Mesendoderm (in vitro differentiated cells): ENCODE measurements around the gene PGAP1.

Experiments used
- DNase-seq: peaks from one replicate; pipeline ENCODE4 v3.0.0; 2013
- H2AK5ac ChIP-seq: 2 replicates; pipeline ENCODE4 v1.6.1; 2013; ENCODE audit warnings: low read length, inconsistent platforms
- H2BK120ac ChIP-seq: 2 replicates; pipeline ENCODE4 v1.6.1; 2013; ENCODE audit warnings: low read depth, mild to moderate bottlenecking, low read length, moderate library complexity, mixed read lengths
- H2BK15ac ChIP-seq: replicated peaks from 2 replicates; pipeline ENCODE4 v1.6.1; 2013; ENCODE audit warnings: low read depth, mild to moderate bottlenecking, moderate library complexity
- H2BK5ac ChIP-seq: 2 replicates; pipeline ENCODE4 v1.6.1; 2013; ENCODE audit warnings: low read length, inconsistent platforms
- H3K18ac ChIP-seq: 2 replicates; pipeline ENCODE4 v1.6.1; 2013; ENCODE audit warnings: mild to moderate bottlenecking, low read length, mixed read lengths
- H3K23ac ChIP-seq: one replicate; pipeline ENCODE4 v1.6.1; 2013; ENCODE audit warnings: low read length
- H3K27ac ChIP-seq: 2 replicates; pipeline ENCODE4 v1.5.1; 2013; ENCODE audit warnings: low read depth, mild to moderate bottlenecking, inconsistent platforms, low read length, moderate library complexity
- H3K27me3 ChIP-seq: 2 replicates; pipeline ENCODE4 v1.6.1; 2013; ENCODE audit warnings: low read length, control low read depth, mild to moderate bottlenecking, inconsistent platforms; ENCODE audit not compliant: insufficient read depth, poor library complexity
- H3K36me3 ChIP-seq: 2 replicates; pipeline ENCODE4 v1.6.1; 2013; ENCODE audit warnings: low read length, inconsistent platforms; ENCODE audit not compliant: control insufficient read depth, insufficient read depth
- H3K4ac ChIP-seq: one replicate; pipeline ENCODE4 v1.6.1; 2013; ENCODE audit warnings: low read depth, mild to moderate bottlenecking, low read length, moderate library complexity
- H3K4me1 ChIP-seq: 2 replicates; pipeline ENCODE4 v1.6.1; 2013; ENCODE audit warnings: low read depth, low read length, inconsistent platforms; ENCODE audit not compliant: control insufficient read depth
- H3K4me2 ChIP-seq: 2 replicates; pipeline ENCODE4 v1.6.1; 2013; ENCODE audit warnings: low read length
- H3K4me3 ChIP-seq: 2 replicates; pipeline ENCODE4 v1.5.1; 2013; ENCODE audit warnings: mild to moderate bottlenecking, low read length
- H3K56ac ChIP-seq: one replicate; pipeline ENCODE4 v1.6.1; 2013; ENCODE audit warnings: low read length
- H3K79me1 ChIP-seq: 2 replicates; pipeline ENCODE4 v1.6.1; 2013; ENCODE audit warnings: low read length, inconsistent platforms
- H3K79me2 ChIP-seq: 2 replicates; pipeline ENCODE4 v1.6.1; 2013; ENCODE audit warnings: mild to moderate bottlenecking, low read length; ENCODE audit not compliant: control insufficient read depth, insufficient read depth
- H3K9ac ChIP-seq: 2 replicates; pipeline ENCODE4 v1.6.1; 2013; ENCODE audit warnings: low read length, inconsistent platforms
- H4K5ac ChIP-seq: one replicate; pipeline ENCODE4 v1.6.1; 2013; ENCODE audit warnings: low read length
- H4K8ac ChIP-seq: one replicate; pipeline ENCODE4 v1.6.1; 2013; ENCODE audit warnings: low read depth, mild to moderate bottlenecking, control low read depth, low read length, moderate library complexity
- WGBS: extraction: QIAGEN DNeasy Blood & Tissue Kit; methylation state at CpG from one replicate; pipeline ENCODE4 v1.1.7; 2013; ENCODE audit warnings: low lambda C conversion rate, missing lambda C conversion rate; ENCODE audit not compliant: insufficient coverage; ENCODE audit errors: extremely low coverage; 5-methylcytosine and 5-hydroxymethylcytosine counted together

PGAP1 gene

DNA sequence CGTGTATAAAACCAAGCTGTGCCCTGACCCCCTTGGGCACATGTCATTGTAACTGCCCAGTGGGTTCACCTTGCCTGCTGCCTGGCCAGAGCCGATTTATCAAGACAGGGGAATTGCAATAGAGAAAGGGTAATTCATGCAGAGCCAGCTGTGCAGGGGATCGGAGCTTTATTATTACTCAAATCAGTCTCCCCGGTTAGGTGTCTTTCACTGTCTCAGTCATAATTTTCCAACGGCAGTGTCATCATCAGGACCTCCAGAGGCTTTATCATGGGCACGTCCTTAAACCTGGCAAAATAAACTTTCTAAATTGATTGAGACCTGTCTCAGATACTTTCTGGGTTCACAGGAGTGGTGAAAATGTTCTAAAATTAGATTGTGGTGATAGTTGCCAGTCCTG is 29.6 kb upstream of the PGAP1 start:
- Histone ChIP-seq H3K27ac (no peak overlapping the region), H3K4me2 (no peak overlapping the region), H3K79me2 (no peaks in the 10 kb centered on the region), H2AK5ac (no peak overlapping the region), H3K27me3 (no peaks in the 10 kb centered on the region), H3K56ac (no peak overlapping the region), H3K79me1 (no peaks in the 10 kb centered on the region), H4K8ac (no peak overlapping the region), H3K36me3 (no peaks in the 10 kb centered on the region), H3K4me3 (no peak overlapping the region), H4K5ac (no peak overlapping the region), H2BK120ac (no peak overlapping the region), H3K9ac (no peak overlapping the region), H3K4me1 (peaks cover 4% of the 10 kb centered on the region), H3K4ac (no peak overlapping the region), H2BK15ac (no peak overlapping the region), H3K18ac (no peak overlapping the region), H2BK5ac (no peak overlapping the region), H3K23ac (no peak overlapping the region)
- WGBS: no CpG with 5 or more reads among the region's 6 CpGs
- DNase-seq: no peak

DNA sequence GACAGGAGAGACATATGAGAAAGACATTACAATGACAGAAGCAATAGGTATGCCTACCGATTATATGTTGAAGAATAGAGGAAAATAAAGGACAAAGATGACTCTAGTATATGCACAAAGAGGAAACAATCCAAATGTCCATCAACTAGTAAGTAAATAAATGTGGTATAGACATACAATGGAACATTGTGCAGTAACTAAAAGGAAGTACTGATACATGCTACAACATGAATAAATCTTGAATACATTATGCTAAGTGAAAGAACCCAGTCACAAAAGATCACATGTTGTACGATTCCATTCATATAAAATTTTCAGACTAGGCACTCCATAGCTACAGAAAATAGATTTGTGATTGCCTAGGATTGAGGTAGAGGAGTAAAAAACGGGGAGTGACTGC is 28.5 kb upstream of the PGAP1 start:
- no peak overlapping the region for H2BK5ac ChIP-seq
- H3K79me2 ChIP-seq: no peaks in the 10 kb centered on the region
- H4K8ac ChIP-seq: no peak overlapping the region
- no peak overlapping the region for H3K4ac ChIP-seq
- no peak overlapping the region for H2AK5ac ChIP-seq
- H3K4me1 ChIP-seq: peaks cover 4% of the 10 kb centered on the region
- H3K18ac ChIP-seq: no peak overlapping the region
- no peak overlapping the region for H3K56ac ChIP-seq
- no peak overlapping the region for H3K23ac ChIP-seq
- WGBS: no CpG with 5 or more reads among the region's 3 CpGs
- DNase-seq: no peak
- no peak overlapping the region for H3K4me2 ChIP-seq
- H3K9ac ChIP-seq: no peak overlapping the region
- no peak overlapping the region for H2BK120ac ChIP-seq
- no peak overlapping the region for H3K4me3 ChIP-seq
- H3K36me3 ChIP-seq: no peaks in the 10 kb centered on the region
- no peak overlapping the region for H4K5ac ChIP-seq
- no peak overlapping the region for H2BK15ac ChIP-seq
- H3K27me3 ChIP-seq: no peaks in the 10 kb centered on the region
- H3K27ac ChIP-seq: no peak overlapping the region
- no peaks in the 10 kb centered on the region for H3K79me1 ChIP-seq

DNA sequence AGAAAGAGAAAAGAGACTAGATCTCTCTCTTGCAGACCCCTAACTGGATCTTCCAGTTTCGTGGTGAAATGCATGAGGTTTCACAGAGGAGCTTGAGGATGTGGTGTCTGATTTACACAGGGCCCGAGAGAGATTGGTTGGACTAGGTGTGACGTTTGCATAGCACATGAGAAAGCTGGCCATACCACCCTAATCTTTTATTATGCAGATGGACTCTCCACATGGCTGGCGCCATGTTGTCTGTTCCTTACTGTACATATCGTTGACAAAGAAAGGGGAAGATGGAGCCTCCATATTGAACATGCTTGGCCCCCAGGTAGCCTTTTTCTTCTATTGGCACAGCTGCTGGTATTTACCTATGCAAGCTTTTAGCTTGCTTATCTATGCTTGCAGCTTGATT is 27.5 kb upstream of the PGAP1 start:
- no peak overlapping the region for H2BK120ac ChIP-seq
- H2BK5ac ChIP-seq: no peak overlapping the region
- no peak overlapping the region for H3K56ac ChIP-seq
- no peaks in the 10 kb centered on the region for H3K79me1 ChIP-seq
- no peak overlapping the region for H4K5ac ChIP-seq
- H4K8ac ChIP-seq: no peak overlapping the region
- H3K36me3 ChIP-seq: no peaks in the 10 kb centered on the region
- H3K9ac ChIP-seq: no peak overlapping the region
- H3K27me3 ChIP-seq: no peaks in the 10 kb centered on the region
- no peak overlapping the region for H2BK15ac ChIP-seq
- H3K18ac ChIP-seq: no peak overlapping the region
- H3K4me3 ChIP-seq: no peak overlapping the region
- no peak overlapping the region for H3K27ac ChIP-seq
- H3K79me2 ChIP-seq: no peaks in the 10 kb centered on the region
- WGBS: no CpG with 5 or more reads among the region's 5 CpGs
- H2AK5ac ChIP-seq: no peak overlapping the region
- no peak for DNase-seq
- H3K4ac ChIP-seq: no peak overlapping the region
- no peak overlapping the region for H3K23ac ChIP-seq
- peaks cover 4% of the 10 kb centered on the region for H3K4me1 ChIP-seq
- H3K4me2 ChIP-seq: no peak overlapping the region

DNA sequence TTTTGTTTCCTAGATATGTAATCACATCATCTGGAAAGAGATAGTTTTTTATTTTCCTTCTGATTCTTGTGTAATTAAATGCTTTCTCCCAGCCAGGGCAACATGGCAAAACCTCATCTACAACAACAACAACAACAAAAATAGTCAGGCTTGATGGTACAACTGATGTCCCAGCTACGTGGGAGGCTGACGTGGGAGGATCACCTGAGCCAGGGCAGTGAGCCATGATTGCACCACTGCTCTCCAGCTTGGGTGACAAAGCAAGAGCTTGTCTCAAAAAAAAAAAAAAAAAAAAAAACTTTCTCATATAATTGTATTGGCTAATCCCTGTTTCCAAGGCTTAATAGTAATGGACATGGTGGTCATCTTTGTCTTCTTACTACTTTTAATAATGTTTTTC is 26.4 kb upstream of the PGAP1 start:
- H3K79me2 ChIP-seq: no peaks in the 10 kb centered on the region
- no peak overlapping the region for H2BK120ac ChIP-seq
- H3K27ac ChIP-seq: no peak overlapping the region
- WGBS: no CpG with 5 or more reads among the region's 2 CpGs
- no peak overlapping the region for H3K4me3 ChIP-seq
- H3K4me1 ChIP-seq: peaks cover 1% of the 10 kb centered on the region
- H4K5ac ChIP-seq: no peak overlapping the region
- no peaks in the 10 kb centered on the region for H3K27me3 ChIP-seq
- no peak overlapping the region for H4K8ac ChIP-seq
- H3K9ac ChIP-seq: no peak overlapping the region
- H3K18ac ChIP-seq: no peak overlapping the region
- H3K4ac ChIP-seq: no peak overlapping the region
- no peak overlapping the region for H3K4me2 ChIP-seq
- H2BK15ac ChIP-seq: no peak overlapping the region
- H3K36me3 ChIP-seq: no peaks in the 10 kb centered on the region
- no peak overlapping the region for H3K56ac ChIP-seq
- H3K79me1 ChIP-seq: no peaks in the 10 kb centered on the region
- H2BK5ac ChIP-seq: no peak overlapping the region
- no peak overlapping the region for H3K23ac ChIP-seq
- DNase-seq: no peak
- H2AK5ac ChIP-seq: no peak overlapping the region

DNA sequence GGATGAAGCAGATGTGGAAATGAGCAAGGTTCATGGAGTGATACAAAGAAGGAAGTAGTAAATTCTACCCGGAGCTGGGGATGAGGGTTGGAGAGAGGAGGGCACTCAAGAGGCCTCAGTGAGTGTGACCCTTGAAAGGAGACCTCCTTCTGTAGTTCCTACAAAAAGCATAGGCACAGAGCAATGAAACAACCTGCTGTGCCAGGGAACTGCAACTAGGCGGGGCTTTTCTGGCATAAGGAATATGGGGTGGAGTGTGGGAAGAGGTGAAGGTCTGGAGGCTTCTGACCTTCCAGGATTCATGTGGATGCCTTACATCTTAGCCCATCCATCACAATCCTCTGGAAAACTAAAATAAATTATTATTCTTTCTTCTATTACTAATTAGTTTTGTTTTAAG is 25.5 kb upstream of the PGAP1 start:
- no peaks in the 10 kb centered on the region for H3K79me2 ChIP-seq
- H3K27me3 ChIP-seq: no peaks in the 10 kb centered on the region
- no peak overlapping the region for H2BK5ac ChIP-seq
- H2BK120ac ChIP-seq: no peak overlapping the region
- no peak overlapping the region for H2BK15ac ChIP-seq
- H4K5ac ChIP-seq: no peak overlapping the region
- no peak overlapping the region for H3K9ac ChIP-seq
- no peak overlapping the region for H2AK5ac ChIP-seq
- no peak overlapping the region for H3K4me3 ChIP-seq
- H3K36me3 ChIP-seq: no peaks in the 10 kb centered on the region
- no peak overlapping the region for H3K18ac ChIP-seq
- WGBS: no CpG with 5 or more reads among the region's 2 CpGs
- no peak overlapping the region for H3K23ac ChIP-seq
- H3K56ac ChIP-seq: no peak overlapping the region
- H3K4me1 ChIP-seq: no peaks in the 10 kb centered on the region
- no peak for DNase-seq
- no peak overlapping the region for H3K27ac ChIP-seq
- no peak overlapping the region for H3K4ac ChIP-seq
- H4K8ac ChIP-seq: no peak overlapping the region
- H3K79me1 ChIP-seq: no peaks in the 10 kb centered on the region
- H3K4me2 ChIP-seq: no peak overlapping the region

DNA sequence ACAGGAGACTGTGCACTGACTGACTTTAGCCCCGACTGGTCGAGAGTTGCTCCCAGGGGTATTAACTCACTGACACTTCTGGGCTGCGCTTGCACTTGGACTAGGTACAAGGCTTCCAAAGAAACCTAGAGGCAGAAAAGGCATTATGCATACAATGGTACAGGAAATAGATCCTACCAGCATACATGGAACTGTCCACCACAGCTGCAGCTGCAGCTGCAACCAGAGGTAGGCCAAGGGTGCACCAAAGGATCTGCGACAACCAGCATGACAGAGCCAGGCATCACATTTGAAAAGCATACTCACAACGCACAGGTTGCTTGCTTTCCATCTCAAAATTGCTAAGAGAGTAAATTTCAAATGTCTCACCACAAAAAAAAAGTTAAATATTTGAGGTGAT is 22.6 kb upstream of the PGAP1 start:
- H3K27ac ChIP-seq: no peak overlapping the region
- H3K18ac ChIP-seq: no peak overlapping the region
- H4K5ac ChIP-seq: no peak overlapping the region
- H2BK15ac ChIP-seq: no peak overlapping the region
- H3K9ac ChIP-seq: no peak overlapping the region
- no peak overlapping the region for H3K23ac ChIP-seq
- no CpG with 5 or more reads among the region's 5 CpGs for WGBS
- H2BK5ac ChIP-seq: no peak overlapping the region
- H3K56ac ChIP-seq: no peak overlapping the region
- H3K79me2 ChIP-seq: no peaks in the 10 kb centered on the region
- H3K27me3 ChIP-seq: no peaks in the 10 kb centered on the region
- no peak overlapping the region for H3K4ac ChIP-seq
- no peak overlapping the region for H3K4me2 ChIP-seq
- no peak for DNase-seq
- no peaks in the 10 kb centered on the region for H3K4me1 ChIP-seq
- no peak overlapping the region for H2BK120ac ChIP-seq
- H4K8ac ChIP-seq: no peak overlapping the region
- H2AK5ac ChIP-seq: no peak overlapping the region
- H3K36me3 ChIP-seq: no peaks in the 10 kb centered on the region
- H3K4me3 ChIP-seq: no peak overlapping the region
- H3K79me1 ChIP-seq: no peaks in the 10 kb centered on the region
